ENCODE measurements around the gene EDA2R. TPM values are rescaled to one million over a fixed set of nuclear protein-coding genes. Genes with fewer than 3 reads are reported as not detected.
A peak's percentile ranks its signal among the peaks of the same experiment; 100 is the strongest.

The EDA2R gene, protein sequence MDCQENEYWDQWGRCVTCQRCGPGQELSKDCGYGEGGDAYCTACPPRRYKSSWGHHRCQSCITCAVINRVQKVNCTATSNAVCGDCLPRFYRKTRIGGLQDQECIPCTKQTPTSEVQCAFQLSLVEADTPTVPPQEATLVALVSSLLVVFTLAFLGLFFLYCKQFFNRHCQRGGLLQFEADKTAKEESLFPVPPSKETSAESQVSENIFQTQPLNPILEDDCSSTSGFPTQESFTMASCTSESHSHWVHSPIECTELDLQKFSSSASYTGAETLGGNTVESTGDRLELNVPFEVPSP
- total RNA-seq, result 0.43 TPM

DNA sequence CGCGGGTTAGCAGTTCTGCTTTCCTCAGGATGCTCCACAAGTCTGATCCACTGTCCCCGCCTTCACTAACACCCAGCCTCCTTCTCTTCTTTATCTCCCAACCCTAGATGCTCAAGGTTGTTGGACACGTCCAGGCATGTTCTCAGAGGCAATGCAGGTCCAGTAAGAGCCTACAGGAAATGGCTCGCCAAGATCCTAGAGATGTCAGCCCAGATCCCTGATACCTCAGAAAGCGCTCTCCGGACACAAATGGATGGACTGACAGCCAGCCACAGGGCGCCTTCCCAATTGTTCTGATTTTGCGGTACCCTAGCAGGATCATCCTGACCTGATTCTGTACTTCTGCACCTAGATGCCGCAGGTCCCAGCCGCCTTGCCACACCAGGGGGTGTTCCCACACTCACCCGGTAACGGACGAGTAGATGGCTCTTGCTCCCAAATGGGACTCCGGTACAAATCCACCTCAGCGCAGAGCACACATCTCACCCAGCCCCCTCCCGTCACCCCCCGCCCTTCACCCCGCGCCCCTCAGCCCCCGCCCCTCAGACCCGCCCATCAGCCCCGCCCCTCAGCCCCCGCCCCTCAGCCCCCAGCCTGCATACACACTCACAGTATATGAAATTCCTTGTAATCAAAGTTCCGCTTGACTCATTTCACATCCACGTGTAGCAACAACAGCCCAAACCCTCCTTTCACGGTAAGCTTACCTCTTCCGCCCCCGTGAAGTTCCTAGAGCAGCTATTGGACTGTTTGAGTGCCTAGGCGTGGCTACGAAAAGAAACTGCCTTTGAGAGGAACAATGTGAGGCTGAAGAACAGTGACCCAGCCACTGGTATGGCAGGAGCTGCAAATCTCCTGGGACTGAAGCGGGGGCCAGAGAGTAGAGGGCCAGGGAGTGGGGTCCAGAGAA lies at the start of gene EDA2R:
Gene EDA2R (minus strand): TSS at position 488 of the 910 bp plus-strand sequence. CDS start 23,058 bp downstream, outside the sequence.
- intact Hi-C loops (cut with DNase I), result no loop called here
- H3K27ac ChIP-seq, result peak within 1 kb of the TSS; percentile 48 to 76
- DNase-seq (ENCODE audit: low spot score in 2 of 2), result peak in 1 of 2 donors; percentile 73

DNA sequence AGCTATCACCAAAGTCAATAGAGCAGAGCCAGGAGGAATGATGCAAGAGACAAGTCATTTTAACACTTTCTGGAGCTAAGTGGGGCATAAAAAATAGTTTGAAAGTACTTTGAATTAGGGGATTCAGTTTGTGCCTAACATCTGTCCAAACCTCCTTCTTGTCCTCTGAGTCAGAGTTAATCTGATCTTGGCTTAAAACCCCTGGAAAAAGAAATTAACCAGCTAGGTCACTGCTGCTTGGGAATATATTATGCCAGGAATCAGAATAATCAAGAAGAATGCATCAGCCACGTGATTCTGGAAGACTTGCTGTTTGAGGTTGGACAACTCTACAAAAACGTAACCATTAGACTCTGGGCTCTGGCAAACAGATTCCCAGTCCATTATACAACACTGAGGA lies 45.3 kb upstream of the EDA2R start:
- TF ChIP-seq, protein P1, sequence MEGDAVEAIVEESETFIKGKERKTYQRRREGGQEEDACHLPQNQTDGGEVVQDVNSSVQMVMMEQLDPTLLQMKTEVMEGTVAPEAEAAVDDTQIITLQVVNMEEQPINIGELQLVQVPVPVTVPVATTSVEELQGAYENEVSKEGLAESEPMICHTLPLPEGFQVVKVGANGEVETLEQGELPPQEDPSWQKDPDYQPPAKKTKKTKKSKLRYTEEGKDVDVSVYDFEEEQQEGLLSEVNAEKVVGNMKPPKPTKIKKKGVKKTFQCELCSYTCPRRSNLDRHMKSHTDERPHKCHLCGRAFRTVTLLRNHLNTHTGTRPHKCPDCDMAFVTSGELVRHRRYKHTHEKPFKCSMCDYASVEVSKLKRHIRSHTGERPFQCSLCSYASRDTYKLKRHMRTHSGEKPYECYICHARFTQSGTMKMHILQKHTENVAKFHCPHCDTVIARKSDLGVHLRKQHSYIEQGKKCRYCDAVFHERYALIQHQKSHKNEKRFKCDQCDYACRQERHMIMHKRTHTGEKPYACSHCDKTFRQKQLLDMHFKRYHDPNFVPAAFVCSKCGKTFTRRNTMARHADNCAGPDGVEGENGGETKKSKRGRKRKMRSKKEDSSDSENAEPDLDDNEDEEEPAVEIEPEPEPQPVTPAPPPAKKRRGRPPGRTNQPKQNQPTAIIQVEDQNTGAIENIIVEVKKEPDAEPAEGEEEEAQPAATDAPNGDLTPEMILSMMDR (IDR thresholded peaks at IDR 0.05), result no peak
- H3K36me3 ChIP-seq, result no peaks in the 10 kb centered on the region
- no peaks in the 10 kb centered on the region for H3K4me1 ChIP-seq
- intact Hi-C loops (cut with DNase I), result no loop called here
- H3K27me3 ChIP-seq, result no peaks in the 10 kb centered on the region
- no peaks in the 10 kb centered on the region for H3K9me3 ChIP-seq
- no peak for DNase-seq (ENCODE audit: low spot score in 2 of 2)
- H3K4me3 ChIP-seq, result no peak overlapping the region
- H3K27ac ChIP-seq, result no peak overlapping the region

More for the DNA sequence above, at the start of gene EDA2R:
- Histone ChIP-seq H3K27me3 (no peaks in the 10 kb centered on the region), H3K4me1 (peaks cover 0 to 4% of the 10 kb centered on the region in 2 donors), H3K9me3 (no peaks in the 10 kb centered on the region), H3K4me3 (peak within 1 kb of the TSS; percentile 53 to 74), H3K36me3 (no peaks in the 10 kb centered on the region)
- TF ChIP-seq, protein P1 (IDR thresholded peaks at IDR 0.05), result no peak

DNA sequence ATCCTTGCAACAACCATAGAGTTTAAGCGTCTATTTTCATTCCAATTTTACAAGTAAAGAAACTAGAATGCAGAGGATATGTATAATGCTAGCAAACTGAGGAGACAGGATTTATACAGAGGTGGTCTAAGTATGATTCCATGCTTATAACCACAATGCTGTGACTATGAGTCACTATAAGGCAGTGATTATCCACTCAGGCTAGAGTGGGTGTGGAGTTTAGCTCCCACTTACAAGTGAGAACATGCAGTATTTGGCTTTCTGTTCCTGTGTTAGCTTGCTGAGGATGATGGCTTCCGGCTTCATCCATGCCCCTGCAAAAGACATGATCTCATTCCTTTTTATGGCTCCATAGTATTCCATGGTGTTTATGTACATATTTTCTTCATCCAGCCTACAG lies 41.6 kb upstream of the EDA2R start:
- H3K4me3 ChIP-seq, result no peak overlapping the region
- no peaks in the 10 kb centered on the region for H3K9me3 ChIP-seq
- H3K36me3 ChIP-seq, result no peaks in the 10 kb centered on the region
- intact Hi-C loops (cut with DNase I), result no loop called here
- TF ChIP-seq, protein P1 (IDR thresholded peaks at IDR 0.05), result no peak
- no peaks in the 10 kb centered on the region for H3K4me1 ChIP-seq
- no peaks in the 10 kb centered on the region for H3K27me3 ChIP-seq
- DNase-seq (ENCODE audit: low spot score in 2 of 2), result no peak
- no peak overlapping the region for H3K27ac ChIP-seq

DNA sequence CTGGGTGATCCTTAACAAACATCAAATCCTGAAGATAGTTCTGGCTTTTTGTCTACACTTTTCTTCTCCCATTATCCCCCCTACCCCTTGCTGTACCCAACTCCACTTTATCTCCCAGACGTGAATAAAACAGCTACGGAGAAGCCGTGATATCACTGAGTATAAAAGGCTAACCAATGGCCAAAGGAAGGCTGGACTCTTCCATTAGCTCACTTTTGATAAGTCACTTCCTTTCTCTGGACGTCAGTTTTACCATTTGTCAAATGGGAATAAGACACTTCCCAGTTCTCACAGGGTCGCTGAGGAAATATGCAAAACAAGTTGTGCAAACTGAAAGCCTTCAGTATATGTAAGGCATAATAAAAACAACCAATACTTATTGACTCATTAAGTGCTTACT lies 38.6 kb upstream of the EDA2R start:
- H3K27me3 ChIP-seq, result no peaks in the 10 kb centered on the region
- TF ChIP-seq, protein P1 (IDR thresholded peaks at IDR 0.05), result no peak
- H3K9me3 ChIP-seq, result no peaks in the 10 kb centered on the region
- no peaks in the 10 kb centered on the region for H3K4me1 ChIP-seq
- no peaks in the 10 kb centered on the region for H3K36me3 ChIP-seq
- H3K4me3 ChIP-seq, result no peak overlapping the region
- no peak for DNase-seq (ENCODE audit: low spot score in 2 of 2)
- intact Hi-C loops (cut with DNase I), result no loop called here
- no peak overlapping the region for H3K27ac ChIP-seq

DNA sequence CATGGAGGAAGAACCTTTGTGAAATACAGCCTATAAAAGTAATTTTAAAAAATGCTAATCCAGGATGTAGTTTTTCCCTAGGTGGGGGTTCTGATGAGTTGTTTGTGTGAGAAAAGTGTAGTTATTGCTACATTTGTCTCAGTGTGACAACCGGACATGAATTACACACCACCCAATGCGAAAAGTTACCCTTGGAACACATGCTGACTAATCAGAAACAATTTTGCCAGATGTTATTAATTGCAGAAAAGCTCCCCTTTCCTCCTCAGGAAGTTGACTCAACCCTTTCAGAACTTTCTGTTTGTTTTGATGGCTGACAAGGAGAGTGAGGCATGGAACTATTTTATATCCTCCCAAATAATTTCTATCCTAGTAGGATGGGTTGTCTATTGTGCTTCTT lies 38.1 kb upstream of the EDA2R start:
- no peaks in the 10 kb centered on the region for H3K36me3 ChIP-seq
- no peak overlapping the region for H3K4me3 ChIP-seq
- DNase-seq (ENCODE audit: low spot score in 2 of 2), result no peak
- intact Hi-C loops (cut with DNase I), result no loop called here
- TF ChIP-seq, protein P1 (IDR thresholded peaks at IDR 0.05), result no peak
- no peaks in the 10 kb centered on the region for H3K27me3 ChIP-seq
- H3K4me1 ChIP-seq, result no peaks in the 10 kb centered on the region
- no peak overlapping the region for H3K27ac ChIP-seq
- no peaks in the 10 kb centered on the region for H3K9me3 ChIP-seq

Data from ascending aorta (tissue), 2 donors.